Epithelial cell of prostate (primary cell): Measurements from ENCODE around the gene CASP4.
"Not testable (repeated sequence)": the region's sequence is repeated elsewhere in the genome, so short reads cannot be mapped to it uniquely, and the experiment has no call there.

Source experiments
- DNase-seq: peaks from one replicate; pipeline ENCODE4 v3.0.0-alpha.2; 2011; ENCODE audit warnings: low read depth, low spot score
- H3K27ac ChIP-seq: fragments of 450-650 bp; 2 replicates; pipeline ENCODE4 v1.5.1; 2017; ENCODE audit warnings: mild to moderate bottlenecking

Gene CASP4

GRCh38 chr11:104962852-104963251 is 5.5 kb downstream of the CASP4 start:
- DNase-seq: no peak

GRCh38 chr11:104957280-104957679 is 11.1 kb downstream of the CASP4 start:
- H3K27ac ChIP-seq: peak overlapping the region; percentile 7
- no peak for DNase-seq

More at GRCh38 chr11:104962852-104963251, 5.5 kb downstream of the CASP4 start:
- no peak overlapping the region for H3K27ac ChIP-seq

- H3K27ac ChIP-seq: peak overlapping the region; percentile 7
- DNase-seq: no peak
These were observed 11.8 kb downstream of the CASP4 start for GRCh38 chr11:104956528-104956927.

- no peak for DNase-seq
- H3K27ac ChIP-seq: no peak overlapping the region
These were observed 21.5 kb downstream of the CASP4 start for GRCh38 chr11:104946907-104947306.

- no peak for DNase-seq
- H3K27ac ChIP-seq: no peak overlapping the region
These were observed 24.3 kb downstream of the CASP4 start for GRCh38 chr11:104944076-104944475.

GRCh38 chr11:104943561-104943960 is 24.8 kb downstream of the CASP4 start:
- no peak for DNase-seq
- H3K27ac ChIP-seq: no peak overlapping the region

GRCh38 chr11:104934594-104934993 is 33.8 kb downstream of the CASP4 start:
- no peak for DNase-seq
- no peak overlapping the region for H3K27ac ChIP-seq

GRCh38 chr11:104934073-104934472 is 34.3 kb downstream of the CASP4 start:
- not testable (repeated sequence) for H3K27ac ChIP-seq

GRCh38 chr11:104928811-104929210 is 39.6 kb downstream of the CASP4 start:
- DNase-seq: no peak
- H3K27ac ChIP-seq: no peak overlapping the region

More at GRCh38 chr11:104934073-104934472, 34.3 kb downstream of the CASP4 start:
- not testable (repeated sequence) for DNase-seq

- no peak for DNase-seq
These were observed 41.4 kb downstream of the CASP4 start for GRCh38 chr11:104926771-104927611.

GRCh38 chr11:104925850-104926249 is 42.5 kb downstream of the CASP4 start:
- no peak for DNase-seq
- no peak overlapping the region for H3K27ac ChIP-seq

More at GRCh38 chr11:104926771-104927611, 41.4 kb downstream of the CASP4 start:
- H3K27ac ChIP-seq: no peak overlapping the region

GRCh38 chr11:104918113-104918824 is 50.1 kb downstream of the CASP4 start:
- H3K27ac ChIP-seq: no peak overlapping the region
- no peak for DNase-seq

GRCh38 chr11:104917271-104918112 is 50.9 kb downstream of the CASP4 start:
- no peak overlapping the region for H3K27ac ChIP-seq
- DNase-seq: no peak

GRCh38 chr11:104916442-104916841 is 51.9 kb downstream of the CASP4 start:
- DNase-seq: no peak
- no peak overlapping the region for H3K27ac ChIP-seq

GRCh38 chr11:104912102-104912501 is 56.3 kb downstream of the CASP4 start:
- H3K27ac ChIP-seq: no peak overlapping the region
- no peak for DNase-seq

GRCh38 chr11:104908186-104908531 is 60.2 kb downstream of the CASP4 start:
- no peak overlapping the region for H3K27ac ChIP-seq
- no peak for DNase-seq

GRCh38 chr11:104907521-104908185 is 60.7 kb downstream of the CASP4 start:
- no peak overlapping the region for H3K27ac ChIP-seq
- no peak for DNase-seq

- no peak overlapping the region for H3K27ac ChIP-seq
- DNase-seq: no peak
These were observed 63.1 kb downstream of the CASP4 start for GRCh38 chr11:104905271-104905670.

GRCh38 chr11:104899226-104899625 is 69.1 kb downstream of the CASP4 start:
- DNase-seq: no peak
- H3K27ac ChIP-seq: no peak overlapping the region

- H3K27ac ChIP-seq: no peak overlapping the region
- DNase-seq: no peak
These were observed 69.7 kb downstream of the CASP4 start for GRCh38 chr11:104898685-104899013.
